Stimulated activated CD4-positive, alpha-beta T cell treated with anti-CD3 and anti-CD28 coated beads, Interleukin-2, amount 100 ng/mL, for 24 hours (primary cell): ENCODE data around the gene TNS3.

Experiments
- DNase-seq, 2 donors: peaks; one replicate each; pipeline ENCODE4 v3.0.0-alpha.2; 2020

Gene TNS3

DNA sequence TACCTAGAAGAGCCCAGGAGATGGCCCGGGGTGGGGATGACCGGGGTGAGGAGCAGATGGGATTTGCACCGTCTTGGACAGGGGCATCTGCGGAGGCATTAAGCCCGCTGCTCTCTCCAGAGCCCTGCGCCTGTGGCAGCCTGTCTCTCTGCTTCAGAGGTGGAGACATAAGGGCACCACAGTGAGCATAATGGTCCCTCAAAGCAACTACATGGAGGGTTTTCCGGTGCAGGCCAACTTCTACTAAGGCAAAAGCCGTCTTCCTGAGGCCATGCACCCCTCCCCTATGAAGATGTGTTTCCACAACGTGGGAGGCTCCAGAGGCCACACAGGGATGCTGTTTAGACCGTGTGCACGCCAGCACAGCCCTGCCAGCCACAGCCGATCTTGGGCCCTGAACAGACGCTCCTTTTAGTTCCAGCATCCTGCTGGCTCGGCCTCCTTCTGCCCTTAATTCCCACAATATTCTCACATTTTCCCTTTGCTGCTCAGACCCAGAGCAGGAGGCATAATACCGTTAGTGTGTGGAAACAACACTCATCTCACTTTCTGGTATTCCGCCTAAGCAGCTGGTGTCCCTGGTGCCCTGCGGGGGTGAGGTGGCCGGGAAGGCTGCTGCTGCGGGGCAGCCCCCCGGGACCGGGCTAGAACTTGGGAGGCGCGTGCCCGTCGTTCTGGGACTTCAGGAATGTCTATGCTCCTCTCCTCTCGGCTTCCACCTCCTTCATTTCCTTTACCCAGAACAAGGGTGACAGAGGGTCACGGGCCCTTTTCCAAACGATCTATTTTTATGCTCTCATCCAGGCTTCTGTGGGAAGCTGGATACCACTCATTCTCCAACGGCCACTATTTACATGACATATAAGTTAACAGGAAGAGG lies 266.9 kb downstream of the TNS3 start:
- DNase-seq, result no peak

DNA sequence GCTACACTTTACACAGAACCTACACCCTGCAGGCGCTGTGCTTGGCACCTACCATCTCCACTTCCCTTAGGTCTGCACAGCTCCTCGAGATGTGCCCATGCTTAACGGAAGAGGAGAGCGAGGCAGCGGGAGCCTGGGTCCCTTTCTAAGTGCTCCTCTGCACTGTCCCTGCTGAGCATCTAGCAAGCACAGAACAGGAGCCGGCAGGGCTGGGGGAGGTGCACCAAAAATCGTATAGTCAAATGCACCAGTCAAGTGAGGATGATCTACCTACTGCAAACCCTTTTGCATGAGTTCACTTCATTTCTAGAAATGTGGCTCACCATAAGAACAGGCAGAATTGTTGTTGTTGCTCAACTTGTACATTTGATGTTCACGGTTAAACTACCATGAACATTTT lies 267.7 kb downstream of the TNS3 start:
- no peak for DNase-seq

DNA sequence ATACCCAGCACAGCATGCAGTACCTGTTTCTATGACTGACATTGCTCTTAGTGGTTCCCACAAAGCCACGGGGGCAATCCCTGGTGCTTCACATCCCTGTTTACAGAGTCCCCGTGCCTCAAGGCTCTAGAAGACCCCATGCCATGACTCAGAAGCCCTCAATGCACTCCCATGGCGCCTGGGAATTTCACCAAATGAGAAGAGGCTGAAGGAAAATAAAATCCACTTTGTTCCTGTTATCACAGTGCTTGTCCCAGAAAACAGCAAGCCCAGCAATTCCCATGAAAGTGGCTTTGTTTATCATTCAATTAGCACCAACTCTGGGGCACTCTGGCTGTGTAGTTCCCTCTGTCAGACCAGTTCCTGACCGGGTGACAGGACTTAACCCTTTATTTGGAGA lies 268.3 kb downstream of the TNS3 start:
- DNase-seq, result no peak

DNA sequence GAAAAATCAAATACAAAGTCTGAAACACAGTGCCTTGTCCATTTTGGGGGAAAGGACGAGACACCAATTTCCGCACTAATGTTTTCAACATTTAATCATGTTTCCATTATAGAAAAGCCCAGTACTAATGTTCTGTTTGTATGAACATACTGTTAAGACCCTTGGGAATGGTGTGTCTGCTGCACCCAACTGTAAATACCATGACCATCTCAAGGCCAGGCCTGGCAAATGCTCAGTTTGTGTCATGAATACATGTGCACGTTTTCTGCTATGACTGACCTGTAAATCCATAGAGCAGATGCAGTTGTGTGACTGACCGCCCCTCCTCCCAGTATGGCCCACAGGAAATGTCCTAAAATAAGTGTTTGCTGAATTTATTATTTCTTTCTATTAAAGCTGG lies 270.0 kb downstream of the TNS3 start:
- no peak for DNase-seq

DNA sequence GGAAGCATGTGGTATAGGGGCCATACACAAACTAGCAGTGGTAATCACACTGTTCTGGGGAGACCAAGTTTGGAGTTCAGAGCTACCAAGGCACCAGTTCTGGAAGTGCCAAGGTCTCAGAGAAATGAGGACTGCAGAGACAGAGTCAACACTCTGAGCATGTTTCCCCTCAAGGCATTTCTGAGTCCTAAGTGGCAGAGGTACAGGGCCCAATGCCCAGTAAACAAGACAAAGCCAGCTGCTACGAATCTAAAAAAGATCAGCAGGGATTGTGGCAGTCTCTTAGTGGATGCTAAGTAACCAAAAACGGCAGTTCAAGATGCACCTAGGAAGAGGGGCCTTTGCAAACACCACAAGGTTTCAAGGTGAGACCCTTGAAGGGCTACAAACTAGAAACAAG lies 271.9 kb downstream of the TNS3 start:
- DNase-seq, result no peak

DNA sequence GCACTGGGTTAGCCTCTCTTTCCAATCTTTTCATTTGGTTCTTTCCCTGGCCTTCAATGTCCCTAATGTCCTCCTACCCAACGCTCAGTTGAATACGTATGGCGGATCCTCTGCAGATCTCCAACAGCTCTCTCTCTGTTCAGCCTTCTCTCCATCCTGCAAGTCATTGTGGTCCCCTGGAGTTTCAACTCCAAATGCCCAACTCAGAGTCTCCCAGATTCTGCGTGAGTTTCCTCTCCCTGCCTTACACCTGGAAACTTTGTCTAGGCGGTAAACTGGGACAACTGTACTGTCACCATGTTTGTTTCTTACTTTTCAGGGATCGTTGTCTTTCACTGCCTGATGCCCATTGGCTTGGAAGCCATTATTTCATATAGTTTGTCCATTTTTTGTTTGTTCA lies 273.1 kb downstream of the TNS3 start:
- no peak for DNase-seq

DNA sequence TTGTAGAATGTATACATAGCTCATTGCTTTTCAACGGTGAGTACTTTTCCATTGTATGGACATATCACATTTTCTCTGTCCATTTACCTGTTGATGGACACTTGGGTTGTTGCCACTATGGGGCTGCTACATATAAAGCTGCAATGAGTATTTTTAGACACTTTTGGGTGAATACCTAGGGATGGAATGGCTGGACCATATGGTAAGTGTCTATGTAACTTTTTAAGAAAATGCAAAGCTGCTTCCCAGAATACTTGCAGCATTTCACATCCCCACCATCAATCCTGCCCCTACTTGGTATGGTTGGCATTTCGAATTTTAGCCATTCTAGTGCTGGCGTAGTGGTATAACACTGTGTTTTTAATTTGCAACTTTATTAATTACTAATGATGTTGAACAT lies 274.6 kb downstream of the TNS3 start:
- DNase-seq, result no peak

DNA sequence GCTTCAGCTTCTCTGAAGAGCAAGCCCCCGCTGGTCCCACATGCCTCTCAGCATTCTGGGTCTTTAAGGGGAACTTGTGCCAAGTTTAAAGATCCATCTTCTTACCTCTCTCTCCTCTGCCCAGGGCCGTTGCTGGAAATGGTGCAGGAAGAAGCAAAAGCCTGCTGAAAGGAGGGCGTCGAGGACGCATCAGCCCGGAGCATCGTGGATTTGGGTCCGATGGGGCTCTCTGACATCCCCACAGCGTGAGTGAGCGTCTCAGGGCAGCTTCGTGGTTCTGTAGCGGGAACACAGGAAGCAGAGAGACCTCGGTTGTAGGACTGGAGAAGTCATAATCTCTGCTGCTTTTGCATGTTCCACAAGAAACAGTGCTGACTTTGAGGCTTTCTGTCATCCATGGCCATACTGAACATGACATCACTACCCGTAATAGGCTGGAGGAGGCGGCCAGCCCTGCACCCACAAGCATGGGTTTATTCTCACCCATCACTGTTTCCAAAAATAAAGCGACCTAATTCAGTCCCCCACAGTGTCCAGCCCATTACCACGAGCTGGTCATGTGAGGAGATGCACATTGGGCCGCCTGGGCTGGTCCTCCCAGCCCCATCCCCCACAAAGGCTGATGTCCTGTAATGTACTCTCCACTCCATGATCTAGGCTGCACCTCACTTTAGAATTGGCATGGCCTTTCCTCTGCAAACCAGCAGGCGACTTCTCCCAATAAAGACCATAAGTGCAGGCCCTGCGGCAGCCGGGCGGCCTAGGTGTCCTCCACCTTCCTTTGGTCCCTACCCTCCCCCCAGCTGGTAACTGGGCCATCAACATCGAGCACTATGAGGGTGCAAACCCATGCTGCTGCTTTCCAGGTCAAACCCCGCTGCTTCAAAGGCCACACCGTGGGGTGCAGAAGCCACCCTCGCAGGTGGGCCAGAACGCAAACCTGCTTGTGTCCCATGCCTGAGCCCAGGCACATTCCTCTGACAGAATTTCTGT lies 276.9 kb downstream of the TNS3 start:
- DNase-seq, result no peak

DNA sequence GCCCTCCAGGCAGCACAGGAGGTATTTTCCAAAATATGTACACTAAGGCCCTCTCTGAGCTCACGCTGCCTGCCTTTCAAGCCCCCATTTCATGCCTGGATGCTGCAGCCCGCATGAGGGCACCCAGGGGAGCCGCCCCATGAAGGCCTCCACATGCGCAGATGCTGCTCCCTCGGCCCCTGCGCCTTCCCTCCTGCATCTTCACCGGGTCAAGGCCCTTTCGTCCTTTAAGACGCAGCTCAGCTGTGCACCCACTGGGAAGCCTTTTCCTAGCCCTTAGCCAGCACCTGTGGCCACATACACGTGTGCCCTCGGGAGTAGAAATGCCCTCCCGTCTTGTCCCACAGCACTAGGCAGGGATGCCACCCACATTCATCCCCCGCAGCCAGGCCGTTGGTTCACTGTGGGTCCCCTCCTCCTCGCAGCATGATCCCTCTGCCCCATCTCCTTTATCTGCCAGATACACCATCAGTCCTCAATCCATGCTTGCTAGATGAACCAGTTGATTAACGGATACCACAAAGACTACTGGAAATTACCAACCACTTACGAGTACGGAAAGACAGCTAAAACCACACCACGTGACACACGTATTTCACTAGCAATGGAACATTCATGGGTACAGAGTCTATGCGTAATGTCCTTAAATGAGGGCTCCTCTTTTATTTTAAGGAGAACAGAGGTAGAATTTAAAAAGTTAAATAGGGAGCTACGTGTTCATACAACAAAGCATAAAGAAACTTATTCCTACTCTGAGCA lies 278.0 kb downstream of the TNS3 start:
- DNase-seq, result no peak

DNA sequence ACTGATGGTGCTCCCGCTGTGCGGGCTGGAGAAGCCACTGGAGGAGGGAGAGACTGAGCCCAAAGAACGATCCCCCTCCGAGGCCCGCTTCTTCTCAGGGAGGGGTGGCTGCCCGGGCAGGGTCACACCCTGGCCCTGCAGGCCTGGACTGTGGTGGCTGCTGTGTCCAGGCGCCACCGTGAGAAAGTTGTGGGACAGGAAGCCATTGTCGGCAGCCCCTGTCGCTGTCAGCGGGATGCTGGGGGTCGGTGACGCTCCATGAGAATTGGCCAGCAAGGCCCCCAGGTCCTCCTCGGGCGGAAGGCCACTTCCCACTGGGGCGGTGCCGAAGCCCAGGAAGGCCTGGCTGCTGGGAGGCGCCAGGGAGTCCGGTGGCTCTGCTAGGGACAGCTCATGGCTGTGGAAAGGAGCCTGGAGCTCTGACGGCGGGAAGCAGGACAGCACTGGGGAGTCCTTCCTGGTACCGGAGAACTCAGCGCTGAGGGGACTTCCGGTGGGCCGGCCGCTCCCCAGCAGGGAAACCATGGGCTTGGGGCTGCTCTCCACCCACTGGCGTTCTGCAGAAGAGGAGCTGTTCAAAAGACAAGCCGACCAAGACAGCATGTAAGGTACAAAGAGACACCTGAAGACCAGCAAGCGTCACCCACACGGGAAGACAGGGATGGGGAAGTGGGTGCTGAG lies 278.8 kb downstream of the TNS3 start:
- no peak for DNase-seq

DNA sequence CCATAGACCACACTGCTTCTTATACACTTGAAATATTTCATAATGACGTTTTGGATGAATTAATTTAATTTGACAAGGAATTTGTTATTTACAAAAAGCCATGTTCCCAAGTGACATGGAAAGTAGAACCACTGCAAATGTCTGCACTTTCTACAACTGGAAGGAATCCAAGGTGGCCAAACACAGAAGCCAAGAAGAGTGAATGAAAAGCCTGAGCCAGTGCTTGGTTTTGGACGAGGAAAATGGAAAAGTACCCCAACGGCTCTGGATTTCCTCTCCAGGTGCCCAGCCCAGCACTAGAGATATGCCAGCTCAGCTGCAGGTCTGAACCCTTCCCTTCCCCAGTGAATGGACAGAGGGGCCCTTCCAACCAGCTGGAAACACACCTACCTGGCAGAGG lies 279.4 kb downstream of the TNS3 start:
- no peak for DNase-seq

DNA sequence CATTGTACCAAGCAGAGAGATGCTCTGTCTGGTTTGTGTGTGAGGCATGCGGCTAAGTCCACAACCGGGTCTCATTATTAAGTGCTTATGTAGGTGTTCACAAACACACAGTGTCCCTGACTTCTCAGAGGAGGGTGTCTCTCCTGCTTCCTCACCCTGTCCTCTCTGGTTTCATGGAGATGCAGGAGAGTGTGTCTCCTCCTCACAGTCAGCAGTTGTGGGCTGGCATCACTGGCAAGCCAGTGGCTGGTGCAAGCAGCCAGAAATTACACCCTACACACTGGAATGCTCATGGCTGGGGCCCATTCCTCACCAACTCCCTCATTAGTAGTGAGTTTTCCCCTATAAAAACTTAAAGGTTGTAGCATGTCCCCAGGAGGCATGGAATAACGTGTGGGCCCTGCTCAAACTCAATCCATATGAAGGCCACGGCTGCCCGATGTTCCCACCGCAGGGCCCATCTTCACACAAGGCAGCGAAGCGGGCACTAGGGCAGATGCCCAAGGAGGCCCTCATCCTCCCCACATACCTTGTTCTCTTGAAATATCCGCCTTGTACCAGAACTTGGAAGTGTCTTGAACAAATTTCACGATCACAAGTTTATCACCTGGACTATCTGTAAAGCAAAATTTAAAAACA lies 280.1 kb downstream of the TNS3 start:
- no peak for DNase-seq

DNA sequence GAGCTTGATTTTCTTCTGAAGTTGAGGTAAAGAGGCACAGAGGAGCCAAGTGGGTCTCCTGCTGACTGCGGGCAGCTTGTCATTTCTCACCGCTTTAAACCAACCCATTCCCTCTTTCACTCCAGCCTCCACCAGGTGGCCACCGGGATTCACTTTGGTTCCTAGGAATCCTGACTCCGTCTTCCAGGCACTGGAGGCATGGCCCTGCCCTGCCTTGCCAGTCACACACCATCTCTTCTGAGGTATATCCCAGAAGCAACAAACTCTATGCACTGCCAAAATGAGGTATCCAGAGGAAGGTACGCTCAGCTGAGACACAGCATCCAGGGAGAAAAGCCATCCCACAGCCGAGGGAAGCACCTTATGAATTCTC lies 280.8 kb downstream of the TNS3 start:
- no peak for DNase-seq

DNA sequence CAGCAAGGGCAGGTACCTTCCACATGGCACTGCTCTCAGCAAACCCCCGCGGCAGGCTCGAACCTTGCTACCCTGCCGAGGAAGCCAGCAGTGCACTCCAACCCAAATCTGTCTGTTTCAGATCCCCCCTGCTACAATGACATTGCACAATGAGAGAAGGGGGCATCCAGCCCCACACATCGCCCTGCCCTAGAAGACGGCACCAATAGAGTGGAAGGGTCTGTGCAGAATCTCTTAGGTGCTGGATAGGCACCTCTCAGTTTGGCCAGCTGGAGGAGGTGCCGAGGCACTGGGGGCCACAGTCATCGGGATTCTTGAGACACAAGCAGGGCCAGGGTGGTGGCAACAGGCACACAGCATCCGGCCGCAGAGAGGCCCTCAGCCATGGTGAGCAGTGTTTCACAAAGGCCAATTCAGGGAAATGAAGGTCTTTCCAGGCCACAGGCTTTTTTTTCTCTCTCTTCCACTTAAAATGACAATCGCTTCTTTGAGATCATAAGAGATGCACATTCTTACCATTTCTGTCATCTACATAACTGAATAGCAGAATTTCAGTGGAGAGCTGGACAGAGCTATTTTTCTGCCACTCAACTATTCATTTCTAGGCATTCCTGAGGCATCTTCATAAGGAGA lies 281.3 kb downstream of the TNS3 start:
- DNase-seq, result no peak

DNA sequence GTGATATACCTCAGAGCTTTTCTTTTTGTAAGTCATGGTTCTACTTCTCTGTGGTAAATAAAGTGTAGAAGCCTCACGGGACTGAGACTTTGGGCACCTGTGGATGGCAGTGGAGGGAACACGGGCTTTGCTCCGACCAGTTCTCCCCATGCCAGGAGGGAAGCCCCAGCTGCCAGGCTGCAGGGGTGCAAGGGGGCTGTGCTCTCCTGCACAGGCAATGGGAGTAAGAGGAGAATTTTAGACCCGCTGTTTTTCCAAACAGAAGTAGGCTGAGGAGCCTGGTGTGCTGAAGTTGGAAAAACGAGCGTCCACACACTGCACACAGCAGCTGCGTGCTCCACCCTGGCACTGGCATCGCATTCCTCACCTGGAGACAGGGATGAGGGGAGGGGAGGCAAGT lies 282.4 kb downstream of the TNS3 start:
- DNase-seq, result no peak

DNA sequence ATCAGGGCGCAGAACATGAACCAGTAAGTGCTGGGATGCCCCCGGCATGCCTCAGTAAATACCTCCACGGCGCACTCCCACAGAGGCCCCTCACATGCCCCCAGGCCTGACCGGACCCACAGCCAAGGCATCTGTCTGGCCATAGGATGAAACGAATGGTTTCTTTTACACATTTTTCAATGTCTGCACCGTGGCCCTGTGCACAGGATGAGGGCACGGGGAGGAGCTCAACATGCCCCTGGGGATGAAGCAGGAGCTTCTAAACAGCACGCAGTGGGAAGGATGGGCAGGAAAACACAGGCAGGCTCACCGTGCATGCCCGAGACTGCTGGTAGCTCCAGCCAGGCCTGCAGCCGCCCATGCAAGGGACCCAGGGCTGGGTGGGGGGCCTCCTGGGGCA lies 283.3 kb downstream of the TNS3 start:
- no peak for DNase-seq

DNA sequence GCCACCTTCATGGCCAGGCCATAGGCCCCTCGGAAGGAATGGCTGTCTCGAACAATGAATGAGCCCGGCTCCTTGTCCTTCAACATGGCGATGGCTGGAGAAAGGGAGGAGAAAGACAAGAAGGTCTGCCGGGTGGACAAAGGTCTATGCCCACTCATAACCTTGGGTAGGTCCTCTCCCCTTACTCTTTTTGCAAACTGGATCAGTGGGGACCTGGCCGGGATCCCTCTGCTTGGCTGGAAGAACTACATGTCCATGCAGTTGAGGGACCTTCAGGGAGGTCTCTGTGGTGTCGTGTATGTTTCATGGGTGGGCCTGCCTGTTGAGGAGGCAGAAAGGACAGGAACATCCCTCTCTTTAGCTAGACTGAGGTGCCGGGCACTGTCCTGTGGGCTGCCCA lies 284.8 kb downstream of the TNS3 start:
- DNase-seq, result no peak

DNA sequence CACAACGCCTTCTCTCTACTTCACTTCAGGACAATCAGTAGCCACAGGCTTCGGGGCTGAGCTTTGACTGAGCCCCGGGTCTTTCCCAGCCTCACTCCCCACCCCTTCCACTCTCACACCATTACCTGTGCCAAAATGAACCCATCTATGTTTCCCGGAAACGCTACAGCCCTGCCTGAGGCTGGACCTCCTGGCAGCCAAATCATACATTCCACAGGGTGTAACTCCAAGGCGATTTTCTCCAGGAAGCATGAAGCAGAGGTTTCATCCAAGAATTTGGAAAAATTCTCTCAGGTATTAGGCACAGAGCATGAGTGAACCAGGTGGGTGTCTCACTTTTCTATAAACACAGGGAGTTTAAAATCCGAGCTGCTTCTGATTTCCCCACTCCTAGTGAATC lies 286.3 kb downstream of the TNS3 start:
- DNase-seq, result no peak

DNA sequence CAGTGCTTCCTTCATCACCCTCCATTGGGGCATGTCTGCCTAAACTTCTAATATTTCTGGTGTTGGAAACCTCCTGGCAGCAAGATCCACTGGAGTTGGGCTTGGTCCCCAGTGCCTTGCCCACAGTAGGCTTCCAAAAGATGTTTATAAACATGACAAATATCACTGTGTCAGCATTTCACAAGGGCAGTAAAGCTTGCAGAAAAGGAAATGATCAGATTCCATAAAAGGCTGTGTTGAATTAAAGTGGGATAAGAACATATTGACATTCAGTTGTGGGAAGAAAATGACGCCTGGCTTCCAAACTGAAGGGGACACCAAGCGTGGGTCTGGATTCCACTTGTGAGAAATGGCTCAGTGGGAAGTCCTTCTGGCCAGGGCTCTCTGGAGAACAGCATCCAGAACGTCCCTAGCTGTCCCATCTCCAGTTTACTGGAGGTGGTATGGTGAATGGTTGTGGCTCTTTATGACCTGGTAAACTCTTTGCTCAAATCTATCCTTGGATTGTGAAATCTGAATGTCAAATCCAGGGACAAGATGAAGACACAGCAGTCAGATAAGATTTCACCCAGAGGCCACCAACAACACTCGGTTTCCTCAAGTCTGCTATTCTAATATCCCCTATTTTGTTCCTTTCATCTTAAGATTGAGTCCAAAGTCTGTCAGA lies 287.2 kb downstream of the TNS3 start:
- no peak for DNase-seq

DNA sequence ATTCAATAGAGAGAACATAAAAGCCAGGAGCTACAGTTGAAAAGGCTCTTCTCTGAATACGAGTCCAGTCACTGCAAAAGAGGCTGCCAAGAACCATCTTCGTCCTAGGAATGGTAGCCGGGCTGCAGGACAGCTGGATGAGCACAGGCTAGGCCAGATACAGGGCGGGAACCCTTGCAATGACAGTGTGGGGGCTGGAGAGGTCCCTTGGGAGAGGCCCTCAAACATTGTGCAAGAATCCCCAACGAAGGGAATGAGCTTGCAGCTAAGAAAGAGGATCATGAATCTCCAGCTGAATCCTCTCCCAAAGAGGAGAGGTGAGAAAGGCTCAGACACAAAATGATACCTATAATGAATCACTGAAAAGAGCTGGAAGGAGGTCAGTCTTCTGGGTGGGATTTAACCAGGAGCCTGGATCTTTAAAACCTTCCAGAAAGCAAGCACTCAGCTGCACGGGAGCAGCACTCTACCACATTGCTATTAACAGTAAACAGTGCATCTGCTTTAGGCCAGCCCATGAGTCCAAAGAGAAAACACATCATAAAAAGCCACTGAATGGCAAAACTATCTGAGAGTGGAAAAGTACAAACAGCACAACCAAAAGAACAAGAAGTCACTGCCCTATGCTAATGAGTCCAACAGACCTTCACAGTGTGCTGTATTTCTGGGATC lies 287.9 kb downstream of the TNS3 start:
- no peak for DNase-seq
